ENCODE data around the gene CDH13.

CDH13 gene

DNA sequence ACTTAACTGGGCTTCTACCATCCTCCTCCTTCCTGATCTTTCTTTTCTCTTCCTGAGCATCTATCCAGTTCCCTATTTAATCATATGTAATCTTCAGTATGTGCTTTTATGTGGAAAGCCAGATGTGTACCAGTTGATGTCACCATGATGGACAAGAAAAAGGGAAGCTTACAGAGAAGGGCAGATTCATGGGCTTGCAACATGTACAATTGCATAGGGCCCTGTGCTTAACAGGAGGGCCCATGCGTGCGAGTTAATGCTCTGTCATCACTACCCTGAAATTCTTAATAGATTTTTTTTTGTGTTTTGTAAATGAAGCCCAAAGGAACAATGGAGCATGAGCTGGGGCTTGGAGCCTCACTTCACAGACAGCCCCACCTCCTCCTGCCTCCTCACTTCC lies 124.3 kb downstream of the CDH13 start:
- no peak for DNase-seq

DNA sequence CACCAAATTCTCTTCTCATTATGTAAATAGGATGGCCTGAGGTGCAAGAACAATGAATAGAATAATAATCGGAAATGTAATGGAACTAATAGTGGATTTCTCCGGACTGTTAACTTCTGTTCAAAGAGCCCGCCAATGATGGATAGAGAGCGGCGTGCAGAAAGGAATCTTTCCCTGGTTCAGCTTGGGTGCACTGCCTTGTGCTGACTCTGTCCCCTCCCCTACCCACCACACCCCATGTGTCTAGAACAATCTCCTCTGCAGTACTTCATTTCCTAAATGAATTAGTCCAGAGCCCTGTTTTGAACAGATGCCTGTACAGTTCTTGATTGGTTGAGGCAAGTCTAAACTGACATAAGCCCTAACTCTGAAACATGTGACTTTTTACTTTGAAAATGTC lies 125.4 kb downstream of the CDH13 start:
- DNase-seq = no peak

DNA sequence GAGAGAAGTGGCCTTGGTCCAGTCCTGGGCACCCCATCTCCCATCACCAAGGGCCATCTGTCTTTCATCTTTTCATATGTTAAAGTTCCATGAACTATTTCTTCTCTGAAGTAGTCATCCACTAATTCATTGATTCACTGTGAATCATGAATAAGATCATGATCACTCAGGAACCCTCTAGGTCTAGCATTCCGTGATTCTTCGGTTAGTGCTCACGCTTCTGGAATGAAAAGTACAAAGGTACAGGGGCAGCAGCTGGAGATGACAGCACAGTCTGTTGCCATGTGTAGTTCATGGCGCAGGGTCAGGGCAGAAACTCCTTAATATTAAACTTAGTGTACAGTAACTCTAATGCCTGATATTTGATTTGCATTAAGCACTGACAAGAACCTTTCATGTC lies 127.1 kb downstream of the CDH13 start:
- no peak for DNase-seq

DNA sequence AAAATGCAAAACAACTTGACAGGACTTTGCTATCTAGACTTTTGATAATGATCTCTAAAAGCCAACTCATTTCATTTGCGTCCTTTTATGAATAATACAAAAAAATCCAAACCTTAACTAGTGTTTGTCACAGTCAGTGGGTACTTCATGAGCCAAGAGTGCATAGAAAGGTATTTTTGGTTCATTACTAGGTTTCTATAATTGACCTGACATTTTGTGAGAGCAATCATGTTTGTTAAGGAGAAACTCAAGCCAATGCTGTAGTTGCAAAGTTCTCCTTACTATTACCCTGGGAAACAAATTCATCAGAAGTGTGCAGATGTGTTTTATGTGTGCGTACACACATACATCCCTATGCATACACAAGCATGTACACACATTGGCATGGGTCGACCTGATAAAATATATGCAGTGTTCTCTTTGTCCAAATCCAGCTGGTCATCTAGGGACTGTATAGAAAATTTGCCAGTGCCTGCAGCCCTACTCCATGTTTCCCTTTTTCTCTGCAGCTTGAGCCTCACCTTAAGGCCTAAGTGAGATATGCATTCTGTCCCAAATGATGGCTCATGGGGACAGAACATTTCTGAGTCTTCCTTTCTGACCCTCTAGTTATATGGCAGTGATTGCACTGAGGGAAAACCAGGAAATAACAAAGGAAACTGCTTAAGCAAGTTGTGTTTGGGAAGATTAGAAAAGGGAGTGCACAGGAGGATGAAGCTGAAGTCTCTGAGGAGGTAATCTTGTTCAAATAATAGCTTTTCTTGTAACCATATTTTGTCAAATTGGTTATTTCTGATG lies 128.1 kb downstream of the CDH13 start:
- no peak for DNase-seq

DNA sequence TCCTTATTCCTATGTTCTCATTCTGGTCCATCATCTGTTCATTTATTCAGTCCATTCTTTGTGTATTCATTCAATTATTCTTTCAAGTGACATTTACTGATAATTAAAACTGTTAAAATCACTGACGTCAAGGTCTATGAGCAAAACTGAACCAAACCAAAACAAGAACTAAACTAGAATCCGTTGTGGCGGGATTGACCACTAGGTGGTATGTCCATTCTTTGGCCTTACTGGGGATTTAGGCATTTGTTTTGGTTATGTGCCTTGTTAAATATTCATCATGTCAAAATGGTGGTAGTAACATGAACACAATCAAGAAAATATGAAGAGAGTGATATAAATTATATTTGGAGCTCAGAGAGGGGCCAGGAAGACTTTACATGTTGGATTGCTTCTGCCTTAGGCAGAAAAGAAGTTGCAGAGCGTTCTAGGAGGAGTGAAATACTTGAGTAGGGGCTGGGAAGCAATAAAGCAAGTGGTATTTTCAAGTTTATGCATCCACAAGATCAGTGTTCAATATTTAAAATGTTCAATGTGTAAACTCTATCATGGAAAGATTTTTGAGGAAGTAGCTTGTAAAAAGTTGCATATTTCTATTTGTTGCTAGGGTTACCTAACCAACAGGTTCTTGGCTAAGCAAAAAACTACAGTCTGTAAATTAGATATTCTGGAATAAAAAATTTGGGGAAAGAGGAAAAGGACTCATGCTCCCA lies 129.0 kb downstream of the CDH13 start:
- no peak for DNase-seq

DNA sequence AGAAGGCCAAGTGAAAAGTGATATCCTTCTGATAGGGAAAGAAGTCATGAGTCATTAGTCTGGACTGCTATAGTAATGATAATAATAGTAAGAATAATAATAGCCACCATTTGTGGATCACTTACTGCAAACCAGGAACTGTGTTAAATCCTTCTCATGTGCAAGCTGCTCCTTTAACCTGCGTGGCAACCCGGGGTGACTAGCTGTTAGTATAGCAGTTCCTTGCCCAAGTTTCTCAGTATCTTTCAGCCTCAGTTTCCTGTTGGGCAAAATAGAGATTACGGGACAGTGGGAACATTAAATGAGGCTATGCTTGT lies 129.5 kb downstream of the CDH13 start:
- DNase-seq = no peak

DNA sequence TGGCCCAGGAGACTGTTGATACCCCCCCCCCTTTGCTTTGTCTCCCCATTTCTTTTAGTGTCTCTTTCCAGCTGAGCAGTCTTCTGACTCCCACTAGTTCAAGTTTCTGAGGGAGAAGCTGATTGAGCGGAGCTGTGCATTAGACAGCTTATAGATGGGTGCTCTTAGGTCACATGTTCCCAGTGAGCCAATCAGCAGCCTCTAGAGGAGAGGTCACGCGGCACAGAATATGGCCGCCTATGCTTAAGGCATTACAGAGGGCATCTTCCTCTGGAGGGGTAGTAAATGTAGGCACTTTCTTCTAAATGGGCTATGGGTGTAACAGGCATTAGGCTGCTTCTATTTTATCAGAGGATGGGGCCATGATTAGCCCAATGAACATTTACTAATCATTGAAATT lies 131.6 kb downstream of the CDH13 start:
- DNase-seq = no peak

DNA sequence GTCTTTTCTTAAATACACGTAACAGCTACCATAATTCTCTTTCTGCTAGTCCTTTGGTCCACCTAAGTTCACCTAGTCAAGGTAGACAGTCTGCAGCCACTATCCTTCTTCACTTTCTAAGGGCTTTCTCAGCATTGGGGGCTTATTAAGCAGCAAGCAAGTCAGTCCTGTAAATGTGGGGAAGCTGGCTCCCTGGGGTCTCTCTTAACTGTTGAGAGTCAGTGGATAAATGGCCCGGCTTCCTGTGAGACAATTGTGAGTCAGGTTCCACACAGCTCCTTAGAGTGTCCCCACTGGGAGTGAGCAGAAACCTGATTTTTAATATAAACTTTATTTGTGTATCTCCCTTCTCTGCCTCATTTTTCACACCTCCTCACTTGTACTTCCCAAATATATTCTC lies 132.1 kb downstream of the CDH13 start:
- DNase-seq = no peak

DNA sequence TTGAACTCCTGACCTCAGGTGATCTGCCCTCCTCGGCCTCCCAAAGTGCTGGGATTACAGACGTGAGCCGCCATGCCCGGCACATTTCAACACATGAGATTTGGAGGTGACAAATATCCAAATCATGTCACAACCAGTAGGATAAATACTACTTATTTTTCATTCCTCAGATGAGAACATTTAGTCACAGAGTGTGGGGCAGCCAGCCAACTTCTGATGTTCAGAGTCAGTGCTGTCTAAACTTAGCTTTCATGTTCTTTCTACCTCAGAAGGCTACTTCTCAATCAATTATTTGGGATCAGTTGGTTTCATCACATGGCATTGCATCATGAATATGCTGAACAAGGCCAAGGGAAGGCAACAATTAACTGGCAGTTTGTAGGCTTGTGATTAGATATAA lies 134.5 kb downstream of the CDH13 start:
- DNase-seq = no peak

DNA sequence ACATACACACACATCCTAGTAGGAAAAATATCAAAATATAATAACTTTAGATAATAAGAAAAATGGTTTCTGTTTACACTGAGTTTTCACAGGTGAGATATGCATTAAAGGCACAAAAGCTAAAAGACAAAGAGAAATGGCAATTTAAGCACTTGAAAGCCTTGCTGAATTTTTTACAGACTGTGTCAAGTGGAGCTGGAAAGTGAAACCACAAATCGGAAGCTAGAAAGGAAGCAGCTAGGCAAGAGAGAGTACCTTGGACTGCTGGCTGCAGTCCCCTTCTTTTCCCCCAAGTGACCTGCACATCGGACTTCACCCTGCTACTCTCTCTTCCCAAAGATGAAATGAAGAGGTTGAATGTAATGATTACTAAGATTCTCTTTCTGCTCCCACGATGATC lies 135.1 kb downstream of the CDH13 start:
- DNase-seq = no peak

DNA sequence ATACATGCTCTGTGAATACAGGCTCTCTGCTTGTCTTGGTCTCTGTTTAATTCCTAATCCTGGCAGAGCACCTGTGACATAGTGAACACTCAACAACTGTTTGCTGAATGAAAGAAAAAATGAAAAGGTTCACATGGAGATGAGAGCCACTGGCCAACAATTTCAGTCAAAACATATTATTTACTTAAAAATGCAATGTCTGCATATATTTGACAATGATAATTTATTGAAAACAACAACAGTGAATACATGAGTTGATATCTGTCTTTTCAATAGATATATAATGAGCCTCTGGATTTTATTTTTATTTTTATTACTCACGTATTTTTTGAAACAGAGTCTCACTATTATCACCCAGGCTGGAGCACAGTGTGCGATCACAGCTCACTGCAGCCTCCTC lies 136.6 kb downstream of the CDH13 start:
- DNase-seq = no peak

DNA sequence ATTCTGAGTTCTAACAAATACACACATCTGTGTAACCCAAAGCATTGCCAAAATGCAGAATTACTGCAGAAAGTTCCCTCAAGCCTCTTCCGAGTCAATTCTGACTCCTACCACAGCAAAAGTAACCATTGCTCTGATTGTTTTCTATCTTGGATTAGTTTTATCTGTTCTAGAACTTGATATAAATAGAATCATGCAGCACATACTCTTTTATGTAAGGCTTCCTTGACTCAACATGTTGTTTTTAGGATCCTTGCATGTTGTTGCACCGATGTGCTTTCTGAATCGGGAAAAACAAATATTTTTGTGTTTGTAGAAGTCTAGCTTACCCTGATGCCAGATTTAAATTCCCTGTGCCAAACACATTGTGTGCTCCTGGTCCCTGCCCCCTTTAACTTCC lies 140.4 kb downstream of the CDH13 start:
- DNase-seq = no peak

DNA sequence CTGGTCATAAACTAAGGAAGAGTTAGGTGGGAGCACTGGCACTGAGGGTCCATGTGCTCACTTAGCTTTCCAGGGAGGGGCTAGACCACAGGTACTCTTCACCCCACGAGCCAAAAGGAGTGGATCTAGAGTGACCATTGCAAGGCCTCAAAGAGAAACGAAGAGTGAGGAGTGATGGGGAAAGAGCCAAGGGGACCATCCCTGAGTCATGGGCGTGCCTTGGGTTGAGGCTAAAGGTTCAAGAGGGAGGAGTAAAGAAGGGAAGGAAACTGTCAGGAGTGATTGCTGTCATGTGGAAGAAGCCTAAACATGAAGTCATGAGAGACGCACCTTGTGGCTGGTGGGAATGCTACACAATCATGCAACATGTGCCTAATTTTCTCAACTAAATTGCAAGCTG lies 141.0 kb downstream of the CDH13 start:
- DNase-seq = no peak

DNA sequence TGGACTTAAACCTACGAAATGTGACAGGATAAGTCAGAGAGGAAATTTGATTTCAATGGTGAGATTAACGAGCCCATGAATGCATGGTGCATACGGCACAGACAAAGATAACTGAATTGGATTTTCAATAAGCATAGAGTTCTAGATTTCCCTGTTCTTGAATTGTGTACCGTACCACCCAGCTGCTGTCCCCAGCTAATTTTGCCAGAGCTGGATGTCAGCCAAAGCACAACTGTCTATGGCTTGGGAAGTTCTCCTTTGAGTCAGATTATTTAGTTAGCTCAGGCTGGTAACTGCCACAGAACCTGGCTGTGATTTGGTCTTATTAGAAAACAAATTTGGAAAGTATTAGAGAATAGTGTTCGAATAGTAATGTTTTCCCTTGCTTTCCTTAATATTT lies 143.1 kb downstream of the CDH13 start:
- no peak for DNase-seq

DNA sequence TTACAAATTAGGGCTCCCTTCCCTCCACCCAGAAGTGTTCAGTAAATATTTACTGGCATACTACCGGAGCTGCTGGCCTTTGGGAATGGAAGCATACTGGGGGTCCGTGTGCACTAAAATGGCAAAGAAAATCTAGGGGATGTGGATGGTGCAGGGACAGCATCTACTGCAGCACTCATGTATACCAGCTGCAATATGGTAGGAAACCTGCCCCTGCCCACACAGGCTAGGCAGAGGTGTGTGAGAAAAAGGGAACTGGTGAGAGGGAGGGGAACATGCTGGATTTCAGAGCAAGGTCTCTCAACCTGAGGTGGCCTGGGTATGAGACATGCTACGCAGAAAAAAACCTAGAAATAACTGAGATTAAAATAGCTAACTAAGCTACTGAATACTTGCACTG lies 145.4 kb downstream of the CDH13 start:
- no peak for DNase-seq

DNA sequence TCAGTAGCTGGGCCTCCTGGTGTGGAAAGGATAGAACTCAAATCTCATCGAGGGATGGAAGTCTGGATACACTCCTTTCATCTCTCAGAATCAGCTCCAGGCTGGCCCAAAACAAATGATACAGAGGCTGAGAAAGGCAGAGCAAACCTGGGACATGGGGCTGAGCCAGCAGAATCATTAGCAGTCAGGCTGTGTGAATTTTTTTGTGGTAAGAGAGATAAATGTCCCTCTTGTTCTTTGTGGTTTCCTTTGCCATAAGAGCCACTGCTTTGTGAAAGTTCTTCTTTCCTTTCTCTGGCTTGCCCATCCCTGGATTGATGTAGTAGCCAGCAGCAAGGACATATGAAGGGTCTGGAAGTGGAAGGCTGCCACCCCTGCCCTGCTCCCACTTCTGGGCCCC lies 146.2 kb downstream of the CDH13 start:
- DNase-seq = no peak

DNA sequence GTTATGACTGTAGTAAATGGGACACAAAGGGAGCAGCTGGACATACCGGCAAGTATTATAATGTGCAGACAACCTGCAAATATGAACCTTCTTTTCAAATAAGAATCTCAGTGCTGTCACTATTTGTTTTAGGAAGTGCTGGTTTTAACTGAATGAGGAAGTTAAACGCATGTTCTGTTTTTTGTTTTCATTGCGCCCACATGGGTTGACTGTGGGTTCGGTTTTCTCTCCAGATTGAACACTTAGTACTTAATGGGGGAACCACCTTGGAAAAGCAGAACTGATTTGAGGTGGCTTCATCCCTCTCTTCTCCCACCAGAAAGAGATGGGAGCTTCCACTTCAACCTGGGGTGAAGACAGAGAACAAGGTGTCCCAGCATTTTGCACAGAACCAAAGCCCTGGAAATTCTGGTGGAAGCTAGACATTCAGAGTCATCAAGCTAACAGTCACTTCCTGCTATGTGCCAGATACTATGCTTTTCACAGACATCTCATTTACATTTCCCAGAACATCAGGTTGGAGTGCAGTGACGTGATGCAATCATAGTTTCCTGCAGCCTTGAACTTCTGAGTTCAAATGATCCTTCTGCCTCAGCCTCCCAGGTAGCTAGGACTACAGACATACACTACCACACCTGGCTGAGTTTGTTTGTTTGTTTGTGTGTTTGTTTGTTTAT lies 149.8 kb downstream of the CDH13 start:
- no peak for DNase-seq

DNA sequence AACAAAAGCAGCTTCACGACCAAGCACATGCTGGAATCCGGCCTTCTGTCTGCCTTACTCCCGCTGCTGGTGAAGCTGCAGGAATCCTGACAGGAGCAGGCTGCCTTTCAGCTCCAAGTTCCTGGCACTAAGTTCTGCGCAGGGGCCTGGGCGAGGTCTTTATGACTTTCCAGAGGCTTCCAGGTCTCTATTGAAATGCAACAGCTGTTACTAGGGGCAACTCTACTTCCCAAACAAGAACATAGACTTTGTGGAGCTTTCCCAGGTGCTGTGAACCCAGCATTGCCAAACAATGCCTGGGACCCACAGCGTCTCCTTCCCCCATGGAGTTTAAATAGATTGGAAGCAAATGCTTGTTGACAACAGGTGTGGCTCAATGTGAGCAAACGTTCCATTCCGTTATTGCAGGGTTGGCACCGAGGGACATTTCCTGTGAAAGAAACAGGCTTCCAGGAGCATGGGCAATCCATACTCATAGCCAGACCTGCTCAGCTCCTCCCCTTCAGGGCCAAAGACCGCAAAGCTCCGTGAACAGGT lies 156.0 kb downstream of the CDH13 start:
- no peak for DNase-seq

DNA sequence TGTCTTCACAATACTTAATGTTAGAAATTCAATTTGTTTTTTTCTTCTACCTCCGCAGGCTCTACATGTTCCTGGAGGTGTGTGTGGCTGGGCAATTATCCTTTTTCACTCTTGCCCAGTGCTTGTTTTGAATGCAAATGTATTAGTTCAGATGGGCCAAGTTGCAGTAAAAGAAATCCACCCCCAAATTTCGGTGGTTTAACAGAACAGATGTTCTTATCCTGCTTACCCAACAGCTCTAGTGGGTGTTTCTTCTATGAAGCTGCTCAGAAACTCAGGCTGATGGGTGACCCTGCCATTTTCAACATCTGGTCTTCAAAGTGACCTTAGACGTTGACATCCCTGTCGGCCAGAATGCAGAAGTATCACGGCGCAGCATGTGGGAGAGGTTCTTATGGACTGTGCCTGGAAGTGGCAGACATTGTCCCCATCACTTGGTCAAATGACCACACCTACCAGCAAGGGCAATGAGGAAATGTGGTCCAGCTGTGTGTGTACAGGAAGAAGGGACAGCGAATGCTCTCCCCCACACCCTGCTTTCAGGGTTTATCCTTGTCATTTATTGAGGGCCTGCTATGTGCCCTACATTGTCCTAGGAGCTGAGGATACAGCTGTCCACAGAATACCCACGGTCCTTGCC lies 157.3 kb downstream of the CDH13 start:
- DNase-seq = no peak

DNA sequence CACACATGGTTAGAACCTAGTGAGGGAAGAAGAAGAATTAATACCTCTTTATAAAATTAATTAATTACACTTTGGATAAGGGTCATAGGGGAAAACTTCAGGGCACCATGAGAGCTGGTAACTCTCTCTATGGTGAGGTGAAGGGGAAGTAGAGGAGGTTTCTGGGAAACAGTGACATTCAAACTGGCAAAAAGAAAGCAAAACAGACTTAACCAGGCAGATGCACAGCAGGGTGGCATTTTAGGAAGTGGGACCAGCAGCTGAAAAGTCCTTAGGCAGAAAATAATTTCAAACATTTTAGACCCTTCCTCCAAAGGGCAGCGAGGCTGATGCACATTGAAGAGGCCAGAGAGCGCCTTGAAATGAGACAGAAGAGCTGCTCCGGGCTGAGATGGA lies 157.8 kb downstream of the CDH13 start:
- DNase-seq = no peak

DNA sequence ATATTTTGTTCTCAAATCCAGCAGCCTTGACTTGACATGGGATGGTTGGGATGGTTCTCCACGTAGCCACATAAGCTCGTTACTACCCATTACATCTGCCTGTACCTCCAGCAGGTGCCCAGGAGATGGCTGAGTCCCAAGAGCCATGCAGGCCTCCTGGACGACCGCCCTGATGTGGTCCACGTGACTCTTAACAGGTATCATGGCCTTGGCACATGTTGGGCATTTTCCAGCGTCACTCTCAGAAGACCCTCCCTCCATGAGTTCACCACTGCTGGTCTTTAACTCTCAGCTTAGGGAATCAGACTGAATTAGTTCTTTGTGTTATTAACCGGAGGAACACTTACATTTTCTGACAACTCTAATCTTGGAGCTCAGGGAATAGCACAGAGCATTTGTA lies 161.5 kb downstream of the CDH13 start:
- DNase-seq = no peak

DNA sequence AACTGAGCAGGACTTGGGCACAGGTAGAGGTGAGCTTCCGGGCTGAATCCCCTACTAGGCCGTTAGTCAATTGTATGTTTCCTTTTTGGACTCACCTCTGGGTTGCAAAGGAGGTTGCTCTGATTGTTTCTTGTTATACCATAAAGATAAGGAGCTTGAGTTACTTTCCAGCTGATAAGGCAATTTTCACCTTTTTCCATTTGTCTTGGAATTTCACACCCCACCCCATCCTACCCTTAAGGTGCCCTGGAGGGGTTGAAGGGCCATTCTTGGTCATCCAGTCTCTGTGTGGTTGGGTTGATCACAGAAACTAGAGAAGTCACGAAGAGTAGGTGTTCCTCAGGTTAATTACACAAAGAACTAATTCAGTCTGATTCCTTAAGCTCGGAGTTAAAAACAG lies 162.2 kb downstream of the CDH13 start:
- no peak for DNase-seq

DNA sequence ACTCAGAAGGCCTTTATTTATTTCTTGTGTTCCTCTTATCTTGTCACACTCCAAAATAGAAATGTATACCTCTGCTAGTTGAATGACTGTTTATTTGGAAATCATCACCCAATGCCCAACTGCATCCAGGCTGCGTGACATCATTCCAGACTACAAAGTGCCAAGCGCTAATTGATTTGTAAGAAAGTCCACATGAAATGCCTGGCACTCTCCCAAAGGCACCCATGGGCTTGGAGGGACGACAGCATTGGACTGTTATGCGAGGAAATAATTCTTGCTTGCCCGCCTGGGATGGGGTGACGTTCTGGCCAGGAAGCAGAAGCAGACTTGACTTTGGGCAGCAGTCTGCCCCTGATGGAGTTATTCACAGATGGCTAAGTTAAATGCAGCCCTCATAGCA lies 165.9 kb downstream of the CDH13 start:
- no peak for DNase-seq
